HG03354 (cell line): ENCODE measurements around the gene MYL3.
"Not testable (repeated sequence)": the region's sequence is repeated elsewhere in the genome, so short reads cannot be mapped to it uniquely, and the experiment has no call there.

ENCODE experiments used
- ATAC-seq: cut with Tn5 transposase; IDR thresholded peaks from one replicate; pipeline ENCODE4 v1.9.1; 2021; ENCODE audit warnings: mild to moderate bottlenecking; ENCODE audit not compliant: unreplicated experiment, poor library complexity, severe bottlenecking

MYL3 gene

DNA sequence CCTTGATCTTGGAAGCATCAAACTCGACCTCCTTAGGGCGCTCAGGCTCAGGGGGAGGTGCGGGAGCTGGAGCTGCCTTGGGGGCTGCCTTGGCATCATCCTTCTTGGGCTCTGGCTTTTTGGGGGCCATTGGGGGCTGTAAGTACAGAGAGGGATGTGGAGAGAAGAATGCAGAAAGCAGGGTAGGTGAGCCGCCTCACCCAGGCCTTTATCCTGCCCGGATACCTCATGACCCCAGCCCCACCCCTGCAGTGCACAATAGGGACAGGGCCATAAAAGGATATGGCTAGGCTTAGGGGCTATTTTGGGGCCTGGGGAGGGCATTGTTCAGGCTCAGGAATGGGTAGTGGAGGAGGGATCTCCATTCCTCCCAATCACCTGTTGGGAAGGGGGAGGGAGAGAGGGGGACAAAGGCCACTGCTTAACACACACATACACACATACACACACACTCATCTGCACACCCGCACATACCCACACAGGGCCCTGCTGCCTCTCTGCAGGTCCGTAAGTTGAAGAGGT lies at the start of gene MYL3:
MYL3 (minus strand) TSS at position 184 of the 522 bp plus-strand sequence; CDS start at position 130, 54 bp downstream.
- no peak for ATAC-seq

DNA sequence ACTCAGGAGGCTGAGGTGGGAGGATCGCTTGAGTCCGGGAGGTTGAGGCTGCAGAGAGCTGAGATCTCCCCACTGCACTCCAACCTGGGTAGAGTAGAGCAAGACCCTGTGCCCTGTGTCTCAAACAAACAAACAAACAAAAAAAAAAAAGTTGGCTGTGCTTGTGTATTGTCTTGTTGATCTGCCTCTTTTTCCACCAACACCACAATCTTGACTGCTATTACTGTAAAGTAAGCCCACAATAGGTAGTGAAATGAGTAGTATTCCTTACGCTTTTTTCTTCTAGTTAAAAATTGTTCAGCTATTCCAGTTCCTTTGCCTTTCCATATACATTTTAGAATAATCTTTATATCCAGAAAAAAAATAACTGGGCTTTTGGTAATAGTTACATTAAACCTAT lies 49.7 kb upstream of the MYL3 start:
- ATAC-seq, result no peak

DNA sequence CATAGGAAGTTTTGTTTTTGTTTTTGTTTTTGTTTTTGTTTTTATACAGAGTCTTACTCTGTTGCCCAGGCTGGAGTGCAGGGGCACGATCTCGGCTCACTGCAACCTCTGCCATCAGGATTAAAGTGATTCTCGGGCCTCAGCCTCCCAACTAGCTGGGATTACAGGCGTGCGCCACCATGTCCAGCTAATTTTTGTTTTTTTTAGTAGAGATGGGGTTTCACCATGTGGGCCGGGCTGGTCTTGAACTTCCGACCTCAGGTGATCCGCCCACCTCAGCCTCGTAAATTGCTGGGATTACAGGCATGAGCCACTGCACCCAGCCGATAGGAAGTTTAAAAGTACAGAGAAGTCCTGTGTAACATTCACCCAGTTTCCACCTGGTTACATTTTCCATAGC lies 47.7 kb upstream of the MYL3 start:
- not testable (repeated sequence) for ATAC-seq

DNA sequence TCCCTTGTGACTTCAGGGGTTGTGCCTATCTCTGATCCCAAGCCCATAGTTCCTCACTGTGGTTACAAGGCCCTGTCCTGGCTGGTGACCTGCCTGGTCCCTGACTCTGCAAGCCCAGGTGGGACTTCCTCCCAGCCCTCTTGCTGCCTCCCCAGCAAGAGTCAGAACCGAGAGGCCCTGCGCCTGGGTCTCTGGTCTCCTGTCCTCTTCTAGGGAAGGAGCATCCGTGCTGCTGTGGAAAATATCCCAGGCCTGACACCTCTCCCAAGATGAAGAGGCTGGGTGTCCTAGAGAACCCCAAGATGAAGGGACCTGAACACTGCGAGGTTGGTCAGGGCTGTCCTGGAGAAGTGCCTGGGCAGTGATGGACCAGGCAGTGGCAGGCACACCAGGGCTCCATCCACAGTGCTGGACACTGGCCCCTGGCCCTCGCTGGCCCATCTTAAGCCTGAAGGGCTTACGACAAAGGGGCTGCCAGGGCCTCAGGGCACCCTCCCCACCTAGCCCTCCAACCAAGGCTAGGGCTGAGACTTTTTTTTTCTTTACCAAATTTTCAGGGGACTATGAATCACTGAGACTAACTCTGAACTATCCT lies 47.0 kb upstream of the MYL3 start:
- no peak for ATAC-seq

DNA sequence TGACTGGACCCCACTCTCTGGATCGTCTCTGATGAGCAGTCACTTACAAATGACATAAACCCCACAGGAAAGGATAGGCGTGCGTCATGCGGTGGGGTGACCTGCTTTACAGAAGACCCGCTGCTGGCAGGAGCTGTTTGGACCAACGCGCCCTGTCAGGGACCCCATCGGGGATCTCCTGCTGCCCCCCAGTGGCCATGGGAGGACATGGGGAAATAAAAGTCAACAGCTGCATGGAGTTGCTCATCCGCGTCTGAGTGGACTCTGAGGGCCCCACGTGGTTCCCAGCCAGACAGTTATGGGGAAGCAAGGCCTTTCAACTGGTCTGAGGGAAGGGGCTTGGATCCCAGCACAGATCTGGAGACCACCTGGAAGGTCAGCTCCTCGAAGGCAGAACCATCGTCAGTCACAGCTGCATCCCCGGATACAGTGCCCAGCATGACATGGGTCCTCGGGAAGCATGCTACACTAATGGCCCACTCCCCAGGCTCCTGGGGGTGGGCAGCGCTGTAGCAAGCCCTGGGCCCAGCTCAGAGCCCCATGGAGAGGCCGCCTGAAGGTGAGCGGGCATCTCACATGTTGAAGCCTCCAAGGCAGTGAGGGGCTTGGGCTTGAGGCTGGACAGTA lies 46.4 kb upstream of the MYL3 start:
- ATAC-seq, result peak; percentile 76

DNA sequence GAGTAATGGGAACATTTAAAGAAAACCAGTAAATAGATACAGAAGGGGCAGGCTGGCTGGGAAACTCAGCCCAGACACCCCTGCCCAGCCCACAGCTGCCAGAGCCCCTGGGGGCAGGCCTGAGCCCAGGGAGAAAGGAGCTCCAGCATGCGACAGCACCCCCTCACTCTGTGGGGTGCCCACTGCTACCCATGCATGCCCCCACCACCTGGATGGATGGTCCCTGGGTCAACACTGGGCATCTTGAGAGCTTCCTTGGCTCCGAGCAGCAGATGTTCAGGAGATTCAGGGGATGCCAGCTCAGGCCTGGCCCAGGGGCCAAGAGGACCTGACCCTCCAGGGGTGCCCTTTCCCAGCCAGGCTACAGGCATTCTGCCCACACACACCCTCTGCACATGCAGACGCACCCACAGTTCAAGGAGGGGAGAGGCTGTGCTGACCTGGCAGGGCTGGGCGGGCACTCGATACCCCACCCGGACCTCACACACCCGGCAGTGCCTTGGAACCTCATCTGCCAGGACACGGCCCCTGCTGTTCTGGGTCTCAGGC lies 45.8 kb upstream of the MYL3 start:
- no peak for ATAC-seq

DNA sequence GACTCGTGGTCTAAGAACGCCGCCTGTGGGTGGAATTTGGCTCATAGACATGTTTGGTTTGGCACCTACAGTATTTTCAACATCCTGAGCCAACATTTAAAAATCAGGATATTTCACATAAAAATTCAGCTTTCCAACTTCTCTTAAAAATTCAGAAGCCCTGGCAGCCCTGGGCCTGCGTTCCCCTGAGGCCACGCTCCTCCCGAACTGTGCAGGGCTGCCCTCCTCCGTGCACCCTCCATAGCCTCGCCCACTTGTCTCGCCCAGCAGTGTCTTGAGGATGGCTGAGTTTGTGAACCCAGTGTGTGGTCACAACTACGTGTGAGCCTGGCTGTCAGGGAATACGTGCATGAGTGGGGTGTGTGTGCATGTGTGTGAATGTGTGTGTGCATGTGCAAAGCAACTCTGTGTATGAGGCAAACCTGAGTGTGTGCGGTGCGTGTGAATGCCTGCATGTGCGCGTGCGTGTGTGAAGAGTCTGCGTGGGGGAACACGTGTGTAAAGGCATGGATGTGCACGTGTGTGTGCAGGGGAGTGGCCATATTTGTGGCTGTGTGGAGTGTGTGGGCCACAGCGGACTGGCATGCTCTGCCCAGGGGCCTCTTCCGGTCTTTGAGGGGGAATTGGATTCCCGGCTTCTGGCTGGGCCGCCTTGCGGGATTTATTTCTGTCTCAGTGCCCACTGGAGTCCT lies 45.2 kb upstream of the MYL3 start:
- ATAC-seq, result no peak

DNA sequence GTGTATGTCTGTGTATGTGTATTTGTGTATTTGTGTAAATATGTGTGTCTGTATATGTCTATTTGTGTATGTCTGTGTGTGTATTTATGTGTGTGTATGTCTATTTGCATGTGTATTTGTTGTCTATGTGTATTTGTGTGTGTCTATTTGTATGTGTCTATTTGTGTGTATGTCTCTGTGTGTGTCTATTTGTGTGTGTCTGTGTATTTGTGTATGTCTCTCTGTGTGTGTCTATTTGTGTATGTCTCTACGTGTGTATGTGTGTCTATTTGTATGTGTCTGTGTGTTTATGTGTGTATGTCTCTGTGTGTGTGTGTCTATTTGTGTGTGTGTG lies 44.7 kb upstream of the MYL3 start:
- no peak for ATAC-seq

DNA sequence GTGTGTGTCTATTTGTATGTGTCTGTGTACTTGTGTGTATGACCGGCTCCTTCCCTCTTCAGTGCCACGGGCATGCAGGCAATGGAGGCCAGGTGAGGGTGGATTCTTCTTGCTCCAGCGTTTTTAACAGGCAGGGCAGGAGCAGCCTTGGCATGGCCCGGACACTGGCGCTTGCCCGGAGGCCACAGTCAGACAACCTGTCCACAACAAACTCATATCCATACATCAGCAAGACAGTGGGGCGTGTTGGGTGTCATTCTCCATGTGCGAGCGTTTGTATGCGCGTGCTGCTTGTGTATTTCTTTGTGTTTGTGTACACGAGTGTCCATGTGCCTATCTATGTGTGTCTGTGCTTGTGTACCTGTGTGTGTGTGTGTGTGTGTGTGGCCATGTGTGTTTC lies 44.0 kb upstream of the MYL3 start:
- ATAC-seq, result no peak

DNA sequence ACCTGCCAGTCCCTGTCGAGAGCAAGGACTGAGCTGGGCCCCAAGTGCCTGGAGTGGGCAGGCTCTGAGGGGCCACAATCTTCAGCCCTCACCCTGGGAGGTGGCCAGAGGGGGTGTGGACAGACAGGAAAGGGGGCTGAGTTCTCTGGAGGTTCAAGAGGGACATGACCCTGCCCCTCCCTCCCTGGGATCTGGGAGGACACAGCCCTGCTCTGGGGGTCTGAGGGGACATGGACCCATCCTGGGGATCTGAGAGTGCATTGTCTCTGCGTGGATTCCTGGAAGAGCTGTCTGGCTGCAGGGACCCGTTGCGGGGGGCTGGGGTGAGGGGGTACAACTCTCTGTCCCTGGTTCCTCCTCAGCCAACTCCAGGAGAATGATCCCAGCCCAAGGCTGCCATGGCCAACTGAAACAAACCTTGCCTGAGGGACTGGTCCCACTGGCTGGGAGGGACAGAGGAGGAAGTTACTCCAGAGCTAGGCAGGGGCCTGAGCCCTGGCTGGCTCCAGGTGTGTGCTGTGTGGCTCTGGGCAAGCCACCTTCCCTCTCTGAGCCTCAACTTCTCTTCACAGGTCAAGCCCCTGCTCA lies 43.3 kb upstream of the MYL3 start:
- ATAC-seq, result no peak

DNA sequence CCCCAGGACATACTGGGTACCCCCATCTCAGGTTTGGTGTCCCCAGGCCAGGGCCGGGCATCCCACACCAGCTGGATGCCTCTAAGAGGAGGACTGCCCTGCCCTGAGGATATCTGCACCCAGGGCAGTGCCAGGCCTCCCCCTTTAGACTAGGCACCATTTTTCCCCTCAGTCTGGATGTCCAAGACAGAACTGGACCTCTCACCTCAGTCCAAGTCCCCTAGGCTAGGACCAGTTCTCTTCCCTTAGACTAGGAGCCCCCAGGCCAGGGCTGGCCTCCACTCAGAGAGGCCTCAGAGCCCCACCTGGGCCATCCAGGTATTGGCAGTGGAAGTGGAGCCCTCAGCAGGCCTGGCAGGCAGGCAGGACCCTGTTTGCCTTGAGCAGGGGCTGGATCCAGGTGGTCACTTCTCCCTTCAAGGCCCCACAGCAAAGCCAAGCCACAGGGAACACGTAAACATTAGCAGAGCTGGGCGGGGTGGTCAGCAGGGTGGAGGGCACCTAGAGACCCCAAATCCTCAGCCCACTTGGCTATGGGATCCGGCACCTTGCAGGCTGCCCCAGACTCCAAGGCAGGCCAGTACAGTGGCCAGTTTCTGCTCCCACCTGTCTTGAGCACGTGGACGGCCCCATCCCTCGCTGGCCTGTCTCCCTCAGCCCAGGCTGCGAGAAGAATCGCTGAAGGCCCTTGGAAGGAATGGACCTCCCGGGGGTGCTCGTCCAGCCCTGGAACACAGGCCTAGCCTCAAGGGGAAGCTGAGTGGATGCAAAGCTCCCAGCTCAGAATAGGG lies 42.6 kb upstream of the MYL3 start:
- no peak for ATAC-seq

DNA sequence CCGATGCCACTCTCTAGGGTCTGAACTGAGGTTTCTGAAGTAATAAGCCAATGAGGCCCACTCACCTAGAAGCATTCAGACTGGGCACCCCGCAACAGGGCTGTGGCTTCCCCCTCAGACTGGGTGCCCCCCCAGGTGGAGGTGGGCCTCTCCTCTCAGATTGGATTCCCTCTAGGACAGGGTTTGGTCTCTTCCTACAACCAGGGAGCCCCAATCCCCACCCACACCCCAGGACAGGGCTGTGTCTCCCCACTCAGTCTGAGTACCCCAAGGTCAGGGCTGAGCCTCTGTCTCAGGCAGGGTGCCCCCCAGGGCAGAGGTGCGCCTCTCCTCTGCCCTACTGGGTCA lies 41.9 kb upstream of the MYL3 start:
- ATAC-seq, result no peak

DNA sequence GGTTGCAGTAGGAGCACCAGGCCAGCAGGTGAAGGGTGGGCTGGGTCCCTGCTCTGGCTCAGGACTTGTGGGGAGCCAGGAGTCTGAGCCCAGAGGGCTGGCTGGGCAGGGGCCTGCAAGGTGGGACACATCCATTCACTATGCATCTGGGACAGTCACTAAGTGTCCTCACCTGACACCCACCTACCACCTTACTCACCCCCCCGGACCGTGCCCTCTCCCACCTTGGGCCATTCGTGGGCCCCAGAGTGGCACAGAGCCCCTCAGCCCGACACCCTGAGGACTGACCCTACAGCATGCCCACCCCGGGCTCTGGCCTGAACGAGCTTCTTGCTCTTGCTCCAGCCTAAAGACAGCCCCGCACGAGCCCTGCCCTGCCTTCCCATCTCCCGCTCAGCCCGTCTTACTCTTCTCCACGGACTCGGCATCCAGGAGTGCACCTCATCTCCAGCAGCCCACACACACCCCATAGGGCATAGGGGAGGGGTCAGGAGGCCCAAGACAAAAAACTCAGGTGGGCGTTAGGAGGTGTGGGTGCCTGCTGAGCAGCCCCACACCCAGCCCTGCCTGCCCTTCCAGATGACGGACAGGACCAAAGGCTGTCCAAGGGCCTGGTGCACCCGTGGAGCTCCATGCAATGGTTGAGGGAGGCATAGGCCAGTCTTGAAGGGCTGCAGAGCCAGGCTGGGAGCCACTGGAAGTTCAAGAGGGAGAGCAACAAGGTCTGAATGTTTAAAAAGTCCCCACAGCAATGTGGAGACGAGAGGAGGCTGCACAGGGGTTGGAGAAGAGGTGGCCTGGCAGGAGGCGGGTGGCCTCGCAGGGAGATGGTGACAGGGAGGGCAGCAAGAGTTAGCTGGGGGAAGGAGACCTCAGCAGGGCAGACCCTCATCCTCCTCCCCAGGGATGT lies 41.3 kb upstream of the MYL3 start:
- ATAC-seq, result no peak

DNA sequence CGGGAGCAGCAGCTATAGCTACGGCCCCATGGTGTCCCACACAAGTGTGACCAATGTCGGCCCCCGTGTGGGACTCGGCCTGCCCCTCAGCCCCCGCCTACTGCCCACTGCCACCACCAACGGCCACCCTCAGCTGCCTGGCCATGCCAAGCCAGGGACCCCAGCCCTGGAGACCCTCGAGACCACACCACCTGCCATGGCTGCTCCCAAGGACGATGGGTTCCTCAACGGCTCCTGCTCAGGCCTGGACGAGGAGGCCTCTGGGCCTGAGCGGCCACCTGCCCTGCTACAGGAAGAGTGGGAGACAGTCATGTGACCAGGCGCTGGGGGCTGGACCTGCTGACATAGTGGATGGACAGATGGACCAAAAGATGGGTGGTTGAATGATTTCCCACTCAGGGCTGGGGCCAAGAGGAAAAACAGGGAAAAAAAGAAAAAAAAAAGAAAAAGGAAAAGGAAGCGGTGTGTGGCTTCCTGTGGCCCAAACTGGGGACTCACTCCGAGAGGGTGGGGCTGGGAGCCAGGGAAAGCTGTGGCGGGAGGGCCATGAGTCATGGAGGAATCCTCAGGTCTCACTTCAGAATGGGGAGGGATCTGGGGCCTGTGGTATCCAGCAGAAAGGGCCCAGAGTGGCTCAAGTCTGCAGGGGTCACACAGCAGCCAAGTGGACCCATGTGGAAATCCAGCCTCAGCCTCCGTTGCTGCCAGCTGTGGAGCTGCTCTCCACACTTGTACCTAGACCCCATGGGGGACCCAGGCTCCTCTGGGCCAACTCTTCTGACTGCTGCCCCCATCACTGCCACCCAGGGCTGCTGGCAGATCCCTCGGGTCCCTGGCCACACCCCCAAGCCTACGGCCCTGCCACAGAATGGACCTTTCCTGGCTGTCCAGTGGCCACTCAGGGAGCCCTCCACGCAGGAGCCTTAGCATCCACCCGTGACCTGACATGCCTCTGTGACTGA lies 40.4 kb upstream of the MYL3 start:
- no peak for ATAC-seq

DNA sequence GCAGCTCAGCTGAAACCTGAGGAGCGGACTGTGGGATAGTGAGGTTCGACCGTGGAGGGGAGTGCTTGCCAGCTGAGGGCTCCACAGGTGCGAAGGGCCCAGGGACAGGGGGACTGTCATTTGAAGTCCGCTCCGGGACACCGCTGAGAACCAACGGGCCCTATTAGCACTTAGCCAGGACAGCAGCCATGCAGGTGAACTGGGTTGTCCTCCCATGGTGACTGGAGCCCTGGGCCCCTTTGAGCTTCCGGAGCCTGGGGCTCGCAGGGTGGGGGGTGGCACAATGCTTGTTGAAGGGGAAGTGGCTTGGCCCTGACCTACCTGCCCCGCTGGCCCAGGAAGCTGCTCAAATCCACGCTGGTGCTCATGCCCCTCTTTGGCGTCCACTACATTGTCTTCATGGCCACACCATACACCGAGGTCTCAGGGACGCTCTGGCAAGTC lies 39.0 kb upstream of the MYL3 start:
- no peak for ATAC-seq

DNA sequence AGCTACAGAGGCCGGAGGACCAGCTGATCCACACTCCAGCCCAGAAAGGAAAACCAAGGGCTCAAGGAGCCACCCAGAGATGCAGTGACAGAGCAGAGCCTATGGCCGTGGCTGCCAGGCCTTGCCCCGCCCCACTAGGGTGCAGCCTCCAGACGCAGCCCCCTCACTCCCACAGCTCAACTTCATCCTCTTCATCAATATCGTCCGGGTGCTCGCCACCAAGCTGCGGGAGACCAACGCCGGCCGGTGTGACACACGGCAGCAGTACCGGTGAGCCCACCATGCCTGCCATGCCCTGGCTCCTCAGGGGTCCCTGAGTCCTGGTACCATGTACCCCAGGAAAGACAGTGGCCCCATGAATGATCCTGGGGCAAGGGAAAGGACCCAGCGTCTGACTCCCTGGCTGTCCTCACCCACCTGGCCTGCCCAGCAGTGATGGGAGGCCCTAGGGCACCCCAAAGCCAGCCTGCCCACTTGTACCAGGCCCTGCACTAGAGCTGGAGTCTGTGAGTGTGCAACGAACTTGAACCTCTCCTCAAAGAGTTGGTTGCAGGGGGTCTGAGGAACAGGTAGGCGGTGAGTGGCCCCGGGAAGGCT lies 38.4 kb upstream of the MYL3 start:
- no peak for ATAC-seq

DNA sequence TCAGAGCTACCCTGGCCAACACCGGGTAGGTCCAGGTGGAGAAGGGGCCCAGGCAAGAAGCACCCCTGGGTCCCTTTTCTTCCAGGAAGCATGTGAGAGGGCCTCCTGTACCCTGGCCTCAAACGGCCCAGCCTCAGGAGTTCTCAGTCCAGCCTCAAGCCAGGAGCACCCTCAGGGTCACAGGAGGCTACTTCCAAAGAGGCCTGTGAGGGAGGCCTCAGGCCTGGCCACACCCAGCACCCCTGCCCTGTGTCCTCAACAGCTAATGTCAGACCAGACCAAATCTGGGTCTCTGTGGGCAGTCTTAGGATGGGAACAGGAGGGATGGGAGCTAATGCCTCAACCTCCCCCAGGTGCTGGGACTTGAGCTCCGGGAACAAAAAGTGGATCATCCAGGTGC lies 37.8 kb upstream of the MYL3 start:
- ATAC-seq, result no peak
